Upper lobe of left lung (tissue), 4 donors: ENCODE data around the gene SYT9.
"Not testable (repeated sequence)": the region's sequence is repeated elsewhere in the genome, so short reads cannot be mapped to it uniquely, and the experiment has no call there.

Source experiments
- CTCF ChIP-seq, 6 experiments: fragments of 450-650 bp in 4 of 6; fragments of 200-600 bp in 2 of 6; sonication (generic) in 2 of 6; IDR thresholded peaks; one replicate each; pipeline ENCODE4 v1.5.1; 2016 to 2019; ENCODE audit warnings: antibody characterized with exemption in 6 of 6
- POLR2A ChIP-seq, 4 donors: fragments of 450-650 bp; IDR thresholded peaks; one replicate each; pipeline ENCODE4 v1.5.1; 2016 to 2017; ENCODE audit warnings: antibody characterized with exemption in 4 of 4, mild to moderate bottlenecking in 2 of 4

DNA sequence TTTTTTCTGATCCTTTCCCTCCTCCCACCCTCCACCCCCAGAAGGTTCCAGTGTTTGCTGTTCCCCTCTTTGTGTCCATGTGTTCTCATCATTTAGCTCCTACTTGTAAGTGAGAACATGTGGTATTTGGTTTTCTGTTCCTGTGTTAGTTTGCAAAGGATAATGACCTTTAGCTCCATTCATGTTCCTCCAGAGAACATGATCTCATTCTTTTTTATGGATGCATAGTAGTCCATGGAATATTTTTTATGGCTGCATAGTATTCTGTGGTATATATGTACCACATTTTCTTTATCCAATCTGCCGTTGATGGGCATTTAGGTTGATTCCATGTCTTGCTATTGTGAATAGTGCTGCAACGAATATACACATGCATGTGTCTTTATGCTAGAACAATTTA is 83.7 kb downstream of the SYT9 start:
- not testable (repeated sequence) for TF ChIP-seq CTCF, POLR2A (IDR thresholded peaks at IDR 0.05)
